HG03469 (cell line): Measurements from ENCODE around the gene PHOX2B.
"Not testable (repeated sequence)": the region's sequence is repeated elsewhere in the genome, so short reads cannot be mapped to it uniquely, and the experiment has no call there.

ENCODE experiments used
- ATAC-seq: cut with Tn5 transposase; IDR thresholded peaks from one replicate; pipeline ENCODE4 v1.9.1; 2021; ENCODE audit warnings: mild to moderate bottlenecking, moderate library complexity, moderate number of reproducible peaks; ENCODE audit not compliant: unreplicated experiment

PHOX2B gene

DNA sequence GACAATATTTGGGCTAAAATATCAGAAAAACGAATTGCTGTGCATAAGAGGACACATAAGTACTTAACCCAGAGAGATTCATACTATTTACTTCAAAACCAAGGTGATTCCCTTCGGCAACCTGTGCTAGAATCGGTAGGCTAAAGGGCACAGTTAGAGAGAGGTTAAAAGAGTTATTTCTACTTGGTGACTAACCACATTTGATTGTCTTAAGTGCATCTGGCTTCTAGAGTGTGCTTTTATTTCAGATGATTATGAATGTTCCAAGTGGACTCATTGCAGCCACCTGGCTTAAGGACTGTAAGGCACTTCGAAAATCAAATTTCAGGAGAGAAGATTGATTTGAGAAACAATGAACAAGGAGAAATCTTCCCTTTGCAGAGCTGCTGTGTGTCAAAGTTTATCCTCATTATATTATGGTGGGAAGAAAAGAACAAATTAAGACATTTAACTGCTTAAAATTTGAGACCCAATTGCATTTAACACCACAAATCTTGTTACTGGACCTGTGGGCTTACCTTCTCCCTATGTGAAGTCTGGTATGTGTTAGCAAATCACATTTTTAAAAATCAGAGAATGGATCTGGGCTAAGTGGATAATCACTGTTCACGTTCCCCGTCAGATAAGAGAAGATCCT, 34.0 kb downstream of the PHOX2B start:
- no peak for ATAC-seq

DNA sequence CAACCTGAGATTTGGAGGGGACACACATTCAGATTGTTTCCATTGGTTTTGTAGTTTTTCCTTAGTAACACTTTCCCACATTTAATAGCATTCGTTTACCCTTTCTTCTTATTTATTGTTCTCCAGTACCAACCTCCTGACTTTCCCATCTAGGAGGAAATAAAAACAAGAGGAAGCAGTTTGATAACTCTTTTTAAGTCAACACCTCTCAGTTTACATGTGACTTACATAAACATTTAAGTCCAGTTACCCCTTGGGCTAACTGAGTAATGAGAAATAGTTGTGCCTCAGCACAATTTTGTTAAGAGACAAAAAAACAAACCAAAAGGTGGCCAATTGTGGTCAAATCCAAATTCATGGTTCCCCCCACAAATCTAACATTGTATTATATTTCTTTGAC, 34.8 kb downstream of the PHOX2B start:
- no peak for ATAC-seq

DNA sequence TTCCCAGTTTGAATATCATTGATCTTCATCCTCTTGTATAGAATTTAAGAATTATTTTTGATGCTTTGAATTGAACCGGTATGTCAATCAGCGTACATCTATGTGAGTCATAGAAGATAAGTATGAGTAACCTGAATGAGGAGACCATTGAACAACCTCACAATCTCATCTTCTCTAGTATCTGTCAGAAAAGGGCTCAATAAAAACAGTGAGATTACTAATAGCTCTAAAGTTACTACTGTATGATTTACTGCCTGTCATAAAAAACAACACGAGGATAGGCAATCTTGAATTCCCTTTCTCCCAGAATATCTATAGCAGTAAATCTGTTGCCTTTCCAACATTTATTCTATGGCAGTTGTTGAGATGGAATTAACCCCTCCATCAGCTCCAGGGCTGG, 36.1 kb downstream of the PHOX2B start:
- ATAC-seq: no peak

- not testable (repeated sequence) for ATAC-seq
These were observed 36.9 kb downstream of the PHOX2B start for GRCh38 chr4:41711654-41712053.

- ATAC-seq: no peak
These were observed 38.6 kb downstream of the PHOX2B start for GRCh38 chr4:41709844-41710481.

GRCh38 chr4:41703785-41704184, 44.7 kb downstream of the PHOX2B start:
- ATAC-seq: no peak

DNA sequence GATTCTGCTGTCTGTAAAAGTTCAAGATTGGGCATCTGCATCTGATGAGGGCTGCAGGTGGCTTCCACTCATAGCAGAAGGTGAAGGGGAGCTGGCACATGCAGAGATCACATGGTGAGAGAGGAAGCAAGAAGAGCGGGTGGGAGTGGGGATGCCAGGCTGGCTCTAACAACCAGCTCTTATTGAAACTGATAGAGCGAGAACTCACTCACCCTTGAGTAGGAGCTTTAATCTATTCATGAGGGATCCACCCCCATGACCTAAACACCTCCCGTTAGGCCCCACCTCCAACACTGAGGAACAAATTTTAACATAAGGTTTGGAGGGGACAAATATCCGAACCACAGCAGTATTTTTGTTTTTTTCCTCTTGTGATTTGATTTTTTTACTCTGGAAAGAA, 45.8 kb downstream of the PHOX2B start:
- ATAC-seq: no peak

DNA sequence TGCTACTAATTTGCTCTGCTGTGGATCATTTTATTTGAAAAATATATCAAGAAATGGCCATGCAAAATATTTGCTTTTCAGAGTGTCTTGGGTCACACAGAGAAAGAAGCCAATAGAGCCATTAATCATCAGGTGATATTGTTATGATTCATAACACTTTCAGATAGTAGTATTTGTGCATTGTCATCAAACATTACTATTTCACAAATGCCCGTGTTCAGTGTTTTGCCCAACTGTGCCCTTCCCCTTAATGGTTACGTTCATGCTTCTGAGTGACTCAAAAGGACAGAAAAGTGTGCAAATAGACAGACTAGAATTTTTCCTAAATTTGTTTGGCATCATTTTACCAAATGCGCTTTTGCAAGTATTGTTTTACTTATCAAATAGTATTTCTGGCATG, 46.5 kb downstream of the PHOX2B start:
- ATAC-seq: no peak

DNA sequence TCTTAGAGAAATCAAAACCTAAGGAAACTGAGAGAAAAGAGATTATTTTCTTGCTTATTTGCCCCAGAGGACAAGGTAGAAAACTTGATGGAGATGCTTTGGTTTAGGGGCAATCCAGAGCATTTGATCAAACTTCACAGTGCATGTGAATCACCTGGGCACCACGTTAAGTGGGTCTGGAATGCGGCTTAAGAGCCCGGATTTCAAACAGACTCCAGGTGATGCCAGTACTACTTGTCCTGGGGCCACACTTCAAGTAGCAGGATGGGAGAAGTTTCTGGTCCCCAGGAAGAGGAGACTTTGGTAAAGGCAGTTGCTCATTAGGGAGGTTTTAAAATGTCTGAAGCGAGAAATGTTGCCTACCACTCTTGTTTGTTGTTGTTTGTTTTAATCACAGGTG, 51.8 kb downstream of the PHOX2B start:
- ATAC-seq: no peak

GRCh38 chr4:41696131-41696530, 52.4 kb downstream of the PHOX2B start:
- ATAC-seq: no peak
